ENCODE results near the gene GCAT.

GCAT gene

DNA sequence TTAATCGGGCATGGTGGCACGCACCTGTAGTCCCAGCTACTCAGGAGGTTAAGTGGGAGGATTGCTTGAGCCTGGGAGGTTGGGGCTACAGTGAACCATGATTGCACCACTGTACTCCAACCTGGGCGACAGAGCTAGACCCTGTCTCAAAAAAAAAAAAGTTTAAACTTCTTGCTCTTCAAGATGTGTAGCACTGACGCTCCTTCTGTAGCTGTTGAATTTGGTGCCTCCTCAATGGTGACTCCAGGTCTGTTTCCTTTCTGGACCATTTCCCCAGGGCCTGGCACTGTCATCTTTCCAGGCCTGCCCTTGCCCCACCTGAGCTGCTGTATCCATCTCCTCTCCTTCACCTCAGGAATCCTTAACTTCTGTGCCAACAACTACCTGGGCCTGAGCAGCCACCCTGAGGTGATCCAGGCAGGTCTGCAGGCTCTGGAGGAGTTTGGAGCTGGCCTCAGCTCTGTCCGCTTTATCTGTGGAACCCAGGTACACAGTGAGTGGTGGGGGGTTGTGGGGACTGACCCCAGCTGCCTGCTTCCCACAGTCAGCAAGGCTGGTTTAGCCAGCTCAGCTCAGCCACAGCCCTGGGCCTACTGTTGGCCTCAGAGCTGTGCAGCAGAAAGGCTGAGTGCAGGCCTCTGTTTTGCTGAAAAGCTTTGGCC lies 2.1 kb downstream of the GCAT start:
- no peak for ATAC-seq
- TF ChIP-seq, protein P1, sequence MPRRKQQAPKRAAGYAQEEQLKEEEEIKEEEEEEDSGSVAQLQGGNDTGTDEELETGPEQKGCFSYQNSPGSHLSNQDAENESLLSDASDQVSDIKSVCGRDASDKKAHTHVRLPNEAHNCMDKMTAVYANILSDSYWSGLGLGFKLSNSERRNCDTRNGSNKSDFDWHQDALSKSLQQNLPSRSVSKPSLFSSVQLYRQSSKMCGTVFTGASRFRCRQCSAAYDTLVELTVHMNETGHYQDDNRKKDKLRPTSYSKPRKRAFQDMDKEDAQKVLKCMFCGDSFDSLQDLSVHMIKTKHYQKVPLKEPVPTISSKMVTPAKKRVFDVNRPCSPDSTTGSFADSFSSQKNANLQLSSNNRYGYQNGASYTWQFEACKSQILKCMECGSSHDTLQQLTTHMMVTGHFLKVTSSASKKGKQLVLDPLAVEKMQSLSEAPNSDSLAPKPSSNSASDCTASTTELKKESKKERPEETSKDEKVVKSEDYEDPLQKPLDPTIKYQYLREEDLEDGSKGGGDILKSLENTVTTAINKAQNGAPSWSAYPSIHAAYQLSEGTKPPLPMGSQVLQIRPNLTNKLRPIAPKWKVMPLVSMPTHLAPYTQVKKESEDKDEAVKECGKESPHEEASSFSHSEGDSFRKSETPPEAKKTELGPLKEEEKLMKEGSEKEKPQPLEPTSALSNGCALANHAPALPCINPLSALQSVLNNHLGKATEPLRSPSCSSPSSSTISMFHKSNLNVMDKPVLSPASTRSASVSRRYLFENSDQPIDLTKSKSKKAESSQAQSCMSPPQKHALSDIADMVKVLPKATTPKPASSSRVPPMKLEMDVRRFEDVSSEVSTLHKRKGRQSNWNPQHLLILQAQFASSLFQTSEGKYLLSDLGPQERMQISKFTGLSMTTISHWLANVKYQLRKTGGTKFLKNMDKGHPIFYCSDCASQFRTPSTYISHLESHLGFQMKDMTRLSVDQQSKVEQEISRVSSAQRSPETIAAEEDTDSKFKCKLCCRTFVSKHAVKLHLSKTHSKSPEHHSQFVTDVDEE (CRISPR knock-in tag; IDR thresholded peaks at IDR 0.05), result no peak
- TF ChIP-seq ZFP3 (CRISPR knock-in tag; IDR thresholded peaks at IDR 0.05) (no peak), ZNF8 (CRISPR knock-in tag; IDR thresholded peaks at IDR 0.05) (no peak), ZC3H10 (CRISPR knock-in tag; IDR thresholded peaks at IDR 0.05) (no peak), GLIS3 (CRISPR knock-in tag; IDR thresholded peaks at IDR 0.05) (no peak), PATZ1 (CRISPR knock-in tag; IDR thresholded peaks at IDR 0.05; ENCODE audit: borderline replicate concordance) (no peak), OSR1 (CRISPR knock-in tag; IDR thresholded peaks at IDR 0.05) (no peak), TCF4 (CRISPR knock-in tag; IDR thresholded peaks at IDR 0.05; ENCODE audit: borderline replicate concordance) (no peak), RARB (CRISPR knock-in tag; IDR thresholded peaks at IDR 0.05) (no peak), ESRRG (CRISPR knock-in tag; IDR thresholded peaks at IDR 0.05) (no peak), BACH2 (CRISPR knock-in tag; IDR thresholded peaks at IDR 0.05; ENCODE audit: borderline replicate concordance) (no peak), ZFP30 (CRISPR knock-in tag; IDR thresholded peaks at IDR 0.05) (no peak), SNAI2 (CRISPR knock-in tag; IDR thresholded peaks at IDR 0.05) (no peak)
- TF ChIP-seq, protein P2, sequence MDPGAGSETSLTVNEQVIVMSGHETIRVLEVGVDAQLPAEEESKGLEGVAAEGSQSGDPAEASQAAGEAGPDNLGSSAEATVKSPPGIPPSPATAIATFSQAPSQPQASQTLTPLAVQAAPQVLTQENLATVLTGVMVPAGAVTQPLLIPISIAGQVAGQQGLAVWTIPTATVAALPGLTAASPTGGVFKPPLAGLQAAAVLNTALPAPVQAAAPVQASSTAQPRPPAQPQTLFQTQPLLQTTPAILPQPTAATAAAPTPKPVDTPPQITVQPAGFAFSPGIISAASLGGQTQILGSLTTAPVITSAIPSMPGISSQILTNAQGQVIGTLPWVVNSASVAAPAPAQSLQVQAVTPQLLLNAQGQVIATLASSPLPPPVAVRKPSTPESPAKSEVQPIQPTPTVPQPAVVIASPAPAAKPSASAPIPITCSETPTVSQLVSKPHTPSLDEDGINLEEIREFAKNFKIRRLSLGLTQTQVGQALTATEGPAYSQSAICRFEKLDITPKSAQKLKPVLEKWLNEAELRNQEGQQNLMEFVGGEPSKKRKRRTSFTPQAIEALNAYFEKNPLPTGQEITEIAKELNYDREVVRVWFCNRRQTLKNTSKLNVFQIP (CRISPR knock-in tag; IDR thresholded peaks at IDR 0.05; ENCODE audit: borderline replicate concordance, low read depth), result no peak

DNA sequence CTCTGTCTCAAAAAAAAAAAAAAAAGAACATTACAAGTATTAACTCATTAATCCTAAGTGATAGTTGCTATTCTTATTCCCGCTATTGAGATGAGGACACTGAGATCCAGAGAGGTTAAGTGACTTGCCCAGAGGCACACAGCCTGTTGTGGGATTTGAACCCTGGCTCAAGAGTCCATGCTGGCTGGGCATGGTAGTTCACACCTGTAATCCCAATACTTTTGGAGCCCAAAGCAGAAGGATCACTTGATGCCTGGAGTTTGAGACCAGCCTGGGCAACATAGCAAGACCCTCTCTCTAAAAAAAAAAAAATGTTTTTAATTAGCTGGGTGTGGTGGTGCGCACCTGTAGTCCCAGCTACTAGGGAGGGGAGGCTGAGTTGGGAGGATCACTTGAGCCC lies 4.1 kb downstream of the GCAT start:
- no peak for ATAC-seq
- TF ChIP-seq PATZ1 (CRISPR knock-in tag; IDR thresholded peaks at IDR 0.05; ENCODE audit: borderline replicate concordance), result no peak
- TF ChIP-seq, protein P2 (CRISPR knock-in tag; IDR thresholded peaks at IDR 0.05; ENCODE audit: borderline replicate concordance, low read depth), result no peak

- ATAC-seq, result no peak
- no peak for TF ChIP-seq OSR1 (CRISPR knock-in tag; IDR thresholded peaks at IDR 0.05)
- no peak for TF ChIP-seq ZNF8 (CRISPR knock-in tag; IDR thresholded peaks at IDR 0.05)
- TF ChIP-seq PPARA (CRISPR knock-in tag; IDR thresholded peaks at IDR 0.05; ENCODE audit: borderline replicate concordance), result no peak
- TF ChIP-seq, protein P3, sequence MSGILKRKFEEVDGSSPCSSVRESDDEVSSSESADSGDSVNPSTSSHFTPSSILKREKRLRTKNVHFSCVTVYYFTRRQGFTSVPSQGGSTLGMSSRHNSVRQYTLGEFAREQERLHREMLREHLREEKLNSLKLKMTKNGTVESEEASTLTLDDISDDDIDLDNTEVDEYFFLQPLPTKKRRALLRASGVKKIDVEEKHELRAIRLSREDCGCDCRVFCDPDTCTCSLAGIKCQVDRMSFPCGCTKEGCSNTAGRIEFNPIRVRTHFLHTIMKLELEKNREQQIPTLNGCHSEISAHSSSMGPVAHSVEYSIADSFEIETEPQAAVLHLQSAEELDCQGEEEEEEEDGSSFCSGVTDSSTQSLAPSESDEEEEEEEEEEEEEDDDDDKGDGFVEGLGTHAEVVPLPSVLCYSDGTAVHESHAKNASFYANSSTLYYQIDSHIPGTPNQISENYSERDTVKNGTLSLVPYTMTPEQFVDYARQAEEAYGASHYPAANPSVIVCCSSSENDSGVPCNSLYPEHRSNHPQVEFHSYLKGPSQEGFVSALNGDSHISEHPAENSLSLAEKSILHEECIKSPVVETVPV (CRISPR knock-in tag; IDR thresholded peaks at IDR 0.05), result no peak
- no peak for TF ChIP-seq ISL1 (CRISPR knock-in tag; IDR thresholded peaks at IDR 0.05)
- no peak for TF ChIP-seq RARB (CRISPR knock-in tag; IDR thresholded peaks at IDR 0.05)
- no peak for TF ChIP-seq ESRRG (CRISPR knock-in tag; IDR thresholded peaks at IDR 0.05)
These were observed 5.3 kb downstream of the GCAT start for GRCh38 chr22:37812869-37813678.

All from SK-N-SH treated with all-trans-retinoic acid at 6 μM for 48 hours (cell line).